Vagina (tissue), 2 donors: ENCODE results near the gene EIF3D. TPM values are rescaled to one million over a fixed set of nuclear protein-coding genes. Genes with fewer than 3 reads are reported as not detected.

Experiments
- DNase-seq, 2 donors: peaks; one replicate each; pipeline ENCODE4 v3.0.0-alpha.2; 2017; ENCODE audit errors: extremely low spot score in 2 of 2
- H3K27ac ChIP-seq: fragments of 200-600 bp; sonication (generic); one replicate; pipeline ENCODE4 v1.5.1; 2019
- H3K27me3 ChIP-seq: fragments of 200-600 bp; sonication (generic); one replicate; pipeline ENCODE4 v1.5.1; 2019
- H3K36me3 ChIP-seq, 2 donors: fragments of 200-600 bp; sonication (generic); one replicate each; pipeline ENCODE4 v1.5.1; 2017 to 2019
- H3K4me1 ChIP-seq: fragments of 200-600 bp; sonication (generic); one replicate; pipeline ENCODE4 v1.5.1; 2019
- H3K4me3 ChIP-seq, 2 donors: fragments of 200-600 bp; sonication (generic); 1 replicate in 1 of 2; 2 replicates in 1 of 2; pipeline ENCODE4 v1.5.1; 2016 to 2019
- H3K9me3 ChIP-seq: fragments of 200-600 bp; sonication (generic); one replicate; pipeline ENCODE4 v1.5.1; 2019
- POLR2A ChIP-seq, 2 donors: fragments of 450-650 bp; IDR thresholded peaks; one replicate each; pipeline ENCODE4 v1.6.1; 2017; ENCODE audit warnings: antibody characterized with exemption in 2 of 2, mild to moderate bottlenecking in 2 of 2, moderate library complexity in 2 of 2
- POLR2AphosphoS5 ChIP-seq, 2 donors: sonication (generic); formaldehyde crosslinking; IDR thresholded peaks; one replicate each; pipeline ENCODE4 v1.9.0; 2017; ENCODE audit warnings: antibody characterized with exemption in 2 of 2, mild to moderate bottlenecking in 2 of 2, low read depth in 1 of 2; ENCODE audit not compliant: insufficient read depth in 1 of 2
- intact Hi-C: fragments of 100-400 bp; cut with DNase I; formaldehyde crosslinking; loops from one replicate; pipeline ENCODE4 v1.15.1; 2023
- total RNA-seq: library from RNA; depleted of rRNA; stranded (reverse); fragments of >200 nt; gene quantifications from one replicate; pipeline ENCODE4 v1.2.3, GENCODE V29; 2016
- TF ChIP-seq, protein P1 (sequence below), 3 experiments: fragments of 450-650 bp in 2 of 3; fragments of 200-600 bp in 1 of 3; sonication (generic) in 1 of 3; IDR thresholded peaks; one replicate each; pipeline ENCODE4 v1.5.1; 2017 to 2019; ENCODE audit warnings: antibody characterized with exemption in 3 of 3, mild to moderate bottlenecking in 2 of 3, moderate library complexity in 2 of 3

The EIF3D gene
- total RNA-seq, 1 donor from 2014 or later = 266 TPM

DNA sequence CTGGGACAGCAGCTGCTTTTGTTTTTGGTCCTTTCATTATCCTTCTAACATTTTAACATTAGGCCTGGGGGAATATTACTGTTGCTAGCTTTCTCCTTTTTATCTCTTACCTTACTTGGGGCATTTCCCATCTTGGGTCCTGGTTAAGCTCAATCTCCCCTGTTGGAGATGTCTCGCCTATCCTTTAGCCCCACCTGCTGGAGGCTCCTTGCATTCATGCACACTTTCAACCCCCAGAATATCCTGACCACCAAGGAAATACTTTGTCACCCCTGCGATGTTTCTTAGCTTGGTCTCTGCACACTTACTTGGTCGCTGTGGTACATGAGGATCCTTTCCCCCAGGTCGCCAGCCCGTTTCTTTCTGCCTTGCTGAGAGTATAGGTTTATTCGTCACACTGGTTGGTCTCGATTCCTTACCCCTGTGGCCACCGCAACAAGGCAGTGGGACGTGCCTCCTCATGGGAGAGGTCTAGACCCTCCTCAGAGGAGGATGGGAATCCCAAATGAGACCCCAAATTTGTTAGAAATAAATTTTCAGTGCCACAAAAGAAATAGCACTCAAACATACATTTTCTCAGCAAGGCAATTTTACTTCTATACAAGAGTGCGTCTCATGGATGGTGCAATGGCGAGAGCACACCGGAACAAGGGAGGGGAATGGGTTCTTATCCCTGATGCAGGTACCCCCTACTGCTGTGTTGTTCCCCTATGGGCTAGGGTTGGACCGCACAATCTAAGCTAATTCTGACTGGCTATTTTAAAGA lies 42.2 kb downstream of the EIF3D start:
- Histone ChIP-seq H3K9me3 (no peaks in the 10 kb centered on the region), H3K27me3 (no peaks in the 10 kb centered on the region), H3K36me3 (peaks cover 0 to 11% of the 10 kb centered on the region in 2 donors), H3K4me3 (no peak overlapping the region), H3K27ac (no peak overlapping the region), H3K4me1 (peaks cover 7% of the 10 kb centered on the region)
- no peak for TF ChIP-seq POLR2AphosphoS5 (IDR thresholded peaks at IDR 0.05; ENCODE audit: insufficient read depth in 1 of 2, low read depth in 1 of 2)
- TF ChIP-seq, protein P1, sequence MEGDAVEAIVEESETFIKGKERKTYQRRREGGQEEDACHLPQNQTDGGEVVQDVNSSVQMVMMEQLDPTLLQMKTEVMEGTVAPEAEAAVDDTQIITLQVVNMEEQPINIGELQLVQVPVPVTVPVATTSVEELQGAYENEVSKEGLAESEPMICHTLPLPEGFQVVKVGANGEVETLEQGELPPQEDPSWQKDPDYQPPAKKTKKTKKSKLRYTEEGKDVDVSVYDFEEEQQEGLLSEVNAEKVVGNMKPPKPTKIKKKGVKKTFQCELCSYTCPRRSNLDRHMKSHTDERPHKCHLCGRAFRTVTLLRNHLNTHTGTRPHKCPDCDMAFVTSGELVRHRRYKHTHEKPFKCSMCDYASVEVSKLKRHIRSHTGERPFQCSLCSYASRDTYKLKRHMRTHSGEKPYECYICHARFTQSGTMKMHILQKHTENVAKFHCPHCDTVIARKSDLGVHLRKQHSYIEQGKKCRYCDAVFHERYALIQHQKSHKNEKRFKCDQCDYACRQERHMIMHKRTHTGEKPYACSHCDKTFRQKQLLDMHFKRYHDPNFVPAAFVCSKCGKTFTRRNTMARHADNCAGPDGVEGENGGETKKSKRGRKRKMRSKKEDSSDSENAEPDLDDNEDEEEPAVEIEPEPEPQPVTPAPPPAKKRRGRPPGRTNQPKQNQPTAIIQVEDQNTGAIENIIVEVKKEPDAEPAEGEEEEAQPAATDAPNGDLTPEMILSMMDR (IDR thresholded peaks at IDR 0.05) = peak; percentile 26 to 56 (median 28)
- DNase-seq = no peak
- intact Hi-C loops = loop anchor here (10.0 kb wide), 1 partner anchor 342 kb away; no protein-coding TSS in a partner anchor

DNA sequence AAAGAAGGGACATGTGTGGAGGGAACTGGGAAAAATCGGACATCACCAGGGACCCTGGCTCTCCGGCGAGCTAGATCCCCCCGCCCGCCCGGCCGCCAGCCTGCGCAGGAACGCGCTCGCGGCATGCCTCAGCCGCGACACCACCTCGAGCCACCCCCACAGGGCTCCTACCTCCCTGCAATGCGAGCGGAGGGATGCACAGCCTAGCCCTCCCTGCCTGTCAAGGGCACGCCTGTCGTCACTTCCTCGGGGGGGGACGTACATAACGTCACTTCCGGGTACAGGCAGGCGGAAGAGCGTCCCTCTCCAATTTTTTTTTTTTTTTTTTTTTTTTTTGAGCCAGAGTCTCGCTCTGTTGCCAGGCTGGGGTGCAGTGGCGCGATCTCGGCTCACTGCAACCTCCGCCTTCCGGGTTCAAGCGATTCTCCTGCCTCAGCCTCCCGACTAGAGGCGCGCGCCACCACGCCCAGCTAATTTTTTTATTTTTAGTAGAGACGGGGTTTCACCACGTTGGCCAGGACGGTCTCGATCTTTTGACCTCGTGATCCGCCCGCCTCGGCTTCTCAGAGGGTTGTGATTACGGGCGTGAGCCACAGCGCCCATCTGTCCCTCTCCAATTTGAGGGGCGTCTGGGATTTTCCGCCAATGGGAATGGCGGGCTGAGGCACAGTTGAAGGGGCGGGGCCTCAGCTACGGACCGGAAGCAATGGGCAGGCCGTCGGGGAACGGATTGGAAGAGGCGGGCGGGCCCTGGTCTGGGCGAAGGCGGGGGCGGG lies 47.4 kb downstream of the EIF3D start, which contains the start of gene TXN2:
TSS of gene TXN2 (minus strand) at position 248 of the 776 bp plus-strand sequence. CDS start 803 bp downstream, outside the sequence.
- TF ChIP-seq POLR2A (IDR thresholded peaks at IDR 0.05) (peak in 1 of 2 donors; percentile 66), POLR2AphosphoS5 (IDR thresholded peaks at IDR 0.05; ENCODE audit: insufficient read depth in 1 of 2, low read depth in 1 of 2) (peak; percentile 86 to 96)
- TF ChIP-seq, protein P1 (IDR thresholded peaks at IDR 0.05) = no peak

DNA sequence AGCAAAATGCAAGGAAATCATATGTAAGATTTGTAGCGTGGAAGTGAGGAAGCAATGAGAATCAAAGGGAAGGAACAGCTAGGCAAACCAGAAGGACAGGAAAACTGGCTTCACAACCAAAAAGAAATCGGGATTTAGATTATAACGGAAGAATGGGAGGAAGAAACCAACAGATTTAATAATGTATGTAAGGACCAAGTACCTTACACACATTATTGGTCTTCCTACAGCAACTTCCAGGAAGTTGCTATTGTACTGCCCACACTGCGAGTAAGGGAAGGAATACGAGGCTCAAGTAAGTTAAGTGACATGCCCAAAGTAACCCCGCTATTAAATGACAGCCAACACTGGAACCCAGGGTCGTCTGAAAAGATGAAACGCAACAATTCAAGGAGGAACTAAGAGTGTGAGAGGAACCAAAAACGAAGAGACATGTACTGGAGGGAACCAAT lies 48.0 kb downstream of the EIF3D start:
- no peak for DNase-seq
- Histone ChIP-seq H3K4me3 (peak overlapping the region; percentile 56 to 77), H3K27ac (peak overlapping the region; percentile 98), H3K4me1 (peaks cover 19% of the 10 kb centered on the region), H3K36me3 (peaks cover 0 to 34% of the 10 kb centered on the region in 2 donors), H3K9me3 (no peaks in the 10 kb centered on the region), H3K27me3 (no peaks in the 10 kb centered on the region)
- intact Hi-C loops = loop anchor here (10.0 kb wide), 1 partner anchor 336 kb away; no protein-coding TSS in a partner anchor
- TF ChIP-seq POLR2AphosphoS5 (IDR thresholded peaks at IDR 0.05; ENCODE audit: insufficient read depth in 1 of 2, low read depth in 1 of 2) (no peak), POLR2A (IDR thresholded peaks at IDR 0.05) (no peak)
- TF ChIP-seq, protein P1 (IDR thresholded peaks at IDR 0.05) = no peak

More for the DNA sequence above, 47.4 kb downstream of the EIF3D start, which contains the start of gene TXN2:
- DNase-seq = peak in 1 of 2 donors; percentile 97
- H3K27me3 ChIP-seq = no peaks in the 10 kb centered on the region
- no peaks in the 10 kb centered on the region for H3K9me3 ChIP-seq
- H3K36me3 ChIP-seq = peaks cover 0 to 28% of the 10 kb centered on the region in 2 donors
- intact Hi-C loops = loop anchor here (10.0 kb wide), 1 partner anchor 337 kb away; no protein-coding TSS in a partner anchor
- H3K4me1 ChIP-seq = peaks cover 19% of the 10 kb centered on the region
- peak within 1 kb of the TSS; percentile 98 for H3K27ac ChIP-seq
- H3K4me3 ChIP-seq = peak within 1 kb of the TSS; percentile 56 to 77

DNA sequence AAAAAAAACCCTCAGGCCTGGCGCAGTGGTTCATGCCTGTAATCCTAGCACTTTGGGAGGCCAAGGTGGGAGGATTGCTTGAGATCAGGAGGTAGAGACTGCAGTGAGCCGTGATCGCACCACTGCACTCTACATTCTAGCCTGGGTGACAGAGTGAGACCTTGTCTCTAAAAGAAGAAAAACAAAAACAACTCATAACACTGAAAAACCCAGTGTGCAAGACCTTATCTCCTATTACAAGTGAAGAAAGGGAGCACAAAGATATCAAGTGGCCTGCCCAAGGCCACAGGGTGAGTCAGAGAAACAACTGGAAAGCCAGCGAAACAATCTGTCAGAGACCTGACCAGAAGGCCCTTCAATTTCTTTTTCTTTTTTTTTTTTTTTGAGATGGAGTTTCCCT lies 50.0 kb downstream of the EIF3D start:
- no peaks in the 10 kb centered on the region for H3K27me3 ChIP-seq
- peaks cover 19% of the 10 kb centered on the region for H3K4me1 ChIP-seq
- H3K36me3 ChIP-seq = peaks cover 0 to 52% of the 10 kb centered on the region in 2 donors
- no peak overlapping the region for H3K4me3 ChIP-seq
- intact Hi-C loops = no loop called here
- H3K27ac ChIP-seq = no peak overlapping the region
- TF ChIP-seq, protein P1 (IDR thresholded peaks at IDR 0.05) = no peak
- no peak for DNase-seq
- H3K9me3 ChIP-seq = no peaks in the 10 kb centered on the region
